Testis (tissue), 3 donors: ENCODE measurements around the gene PPT2. TPM values are rescaled to one million over a fixed set of nuclear protein-coding genes. Genes with fewer than 3 reads are reported as not detected.
A peak's percentile ranks its signal among the peaks of the same experiment; 100 is the strongest.
"Not testable (repeated sequence)": the region's sequence is repeated elsewhere in the genome, so short reads cannot be mapped to it uniquely, and the experiment has no call there.

Experiments used
- DNase-seq: peaks from one replicate; pipeline ENCODE4 v3.0.0-alpha.2; 2019
- H3K27ac ChIP-seq, 2 donors: fragments of 200-600 bp; sonication (generic); one replicate each; pipeline ENCODE4 v1.5.1; 2019
- H3K27me3 ChIP-seq: fragments of 200-600 bp; sonication (generic); one replicate; pipeline ENCODE4 v1.5.1; 2019
- H3K36me3 ChIP-seq: fragments of 200-600 bp; sonication (generic); one replicate; pipeline ENCODE4 v1.5.1; 2017; ENCODE audit warnings: low read depth; ENCODE audit errors: missing control alignments
- H3K4me1 ChIP-seq: fragments of 200-600 bp; sonication (generic); one replicate; pipeline ENCODE4 v1.5.1; 2019
- H3K4me3 ChIP-seq, 2 donors: fragments of 200-600 bp; sonication (generic); one replicate each; pipeline ENCODE4 v1.5.1; 2017 to 2019
- H3K9me3 ChIP-seq: fragments of 200-600 bp; sonication (generic); one replicate; pipeline ENCODE4 v1.5.1; 2017
- POLR2A ChIP-seq: fragments of 450-650 bp; IDR thresholded peaks from one replicate; pipeline ENCODE4 v1.6.1; 2017; ENCODE audit warnings: antibody characterized with exemption, mild to moderate bottlenecking, moderate library complexity
- WGBS, 2 donors: methylation state at CpG; one replicate each; pipeline ENCODE4 v1.1.5; 2018; 5-methylcytosine and 5-hydroxymethylcytosine counted together
- intact Hi-C: fragments of 100-400 bp; cut with DNase I; formaldehyde crosslinking; loops from one replicate; pipeline ENCODE4 v1.15.1; 2023; ENCODE audit warnings: low total_unique reads
- polyA plus RNA-seq: library from polyadenylated mRNA; stranded (reverse); fragments of 350-450 nt; fragmentation: Illumina TruSeq; extraction: RNeasy Lipid Tissue Mini Kit (QIAGEN cat#74804); gene quantifications from one replicate; pipeline ENCODE4 v1.2.3, GENCODE V29; 2014; ENCODE audit warnings: low read depth, low replicate concordance; ENCODE audit not compliant: insufficient read depth
- total RNA-seq, 2 donors: library from RNA; depleted of rRNA; stranded (reverse); fragments of >200 nt; gene quantifications; one replicate each; pipeline ENCODE4 v1.2.3, GENCODE V29; 2016
- TF ChIP-seq, protein P1 (sequence below), 3 experiments: fragments of 450-650 bp in 2 of 3; fragments of 200-600 bp in 1 of 3; sonication (generic) in 1 of 3; IDR thresholded peaks; one replicate each; pipeline ENCODE4 v1.5.1; 2016 to 2019; ENCODE audit warnings: antibody characterized with exemption in 3 of 3, mild to moderate bottlenecking in 2 of 3, moderate library complexity in 1 of 3

The PPT2 gene
- total and polyA plus RNA-seq, 3 donors from 2014 or later: 18.9 to 92.8 (median 33.9) TPM

- DNase-seq: no peak
- Histone ChIP-seq H3K4me3 (no peak overlapping the region), H3K4me1 (peaks cover 22% of the 10 kb centered on the region), H3K9me3 (no peaks in the 10 kb centered on the region), H3K36me3 (no peaks in the 10 kb centered on the region), H3K27me3 (no peaks in the 10 kb centered on the region), H3K27ac (no peak overlapping the region)
- WGBS, 2 donors: 79 to 86% methylated on average over 1 to 10 of the region's 10 CpGs
- intact Hi-C loops: no loop called here
- TF ChIP-seq POLR2A: no peak
- TF ChIP-seq, protein P1, sequence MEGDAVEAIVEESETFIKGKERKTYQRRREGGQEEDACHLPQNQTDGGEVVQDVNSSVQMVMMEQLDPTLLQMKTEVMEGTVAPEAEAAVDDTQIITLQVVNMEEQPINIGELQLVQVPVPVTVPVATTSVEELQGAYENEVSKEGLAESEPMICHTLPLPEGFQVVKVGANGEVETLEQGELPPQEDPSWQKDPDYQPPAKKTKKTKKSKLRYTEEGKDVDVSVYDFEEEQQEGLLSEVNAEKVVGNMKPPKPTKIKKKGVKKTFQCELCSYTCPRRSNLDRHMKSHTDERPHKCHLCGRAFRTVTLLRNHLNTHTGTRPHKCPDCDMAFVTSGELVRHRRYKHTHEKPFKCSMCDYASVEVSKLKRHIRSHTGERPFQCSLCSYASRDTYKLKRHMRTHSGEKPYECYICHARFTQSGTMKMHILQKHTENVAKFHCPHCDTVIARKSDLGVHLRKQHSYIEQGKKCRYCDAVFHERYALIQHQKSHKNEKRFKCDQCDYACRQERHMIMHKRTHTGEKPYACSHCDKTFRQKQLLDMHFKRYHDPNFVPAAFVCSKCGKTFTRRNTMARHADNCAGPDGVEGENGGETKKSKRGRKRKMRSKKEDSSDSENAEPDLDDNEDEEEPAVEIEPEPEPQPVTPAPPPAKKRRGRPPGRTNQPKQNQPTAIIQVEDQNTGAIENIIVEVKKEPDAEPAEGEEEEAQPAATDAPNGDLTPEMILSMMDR (IDR thresholded peaks at IDR 0.05): no peak
Measured at GRCh38 chr6:32182555-32182981, 28.6 kb downstream of the PPT2 start.

DNA sequence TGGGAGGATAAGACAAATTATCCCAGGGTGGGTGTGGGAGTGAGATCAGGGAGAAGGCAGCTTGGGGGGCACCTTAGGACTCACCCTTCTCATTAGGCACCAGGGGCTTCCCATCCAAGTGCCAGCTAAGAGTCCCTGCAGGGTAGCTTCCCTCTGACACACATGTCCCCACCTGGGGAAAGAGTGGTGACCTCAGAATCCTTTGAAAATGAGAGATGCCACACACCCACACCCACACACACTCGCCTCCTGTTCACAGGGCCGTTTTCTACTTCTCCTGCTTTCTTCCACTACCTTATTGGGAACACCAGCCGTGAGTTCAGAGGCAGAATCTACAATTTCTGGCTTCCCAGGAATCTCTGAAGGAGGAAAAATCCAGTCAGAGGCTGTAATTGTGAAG is 29.1 kb downstream of the PPT2 start:
- Histone ChIP-seq H3K27ac (no peak overlapping the region), H3K9me3 (no peaks in the 10 kb centered on the region), H3K27me3 (no peaks in the 10 kb centered on the region), H3K36me3 (no peaks in the 10 kb centered on the region), H3K4me3 (no peak overlapping the region), H3K4me1 (peaks cover 22% of the 10 kb centered on the region)
- intact Hi-C loops: no loop called here
- no peak for TF ChIP-seq POLR2A
- TF ChIP-seq, protein P1 (IDR thresholded peaks at IDR 0.05): no peak
- 81 to 88% methylated on average over 3 of the region's 3 CpGs for WGBS, 2 donors
- DNase-seq: no peak

GRCh38 chr6:32183483-32184083 is 29.6 kb downstream of the PPT2 start:
- no peaks in the 10 kb centered on the region for H3K36me3 ChIP-seq
- H3K4me1 ChIP-seq: peaks cover 26% of the 10 kb centered on the region
- TF ChIP-seq, protein P1 (IDR thresholded peaks at IDR 0.05): no peak
- no peak for TF ChIP-seq POLR2A
- 80 to 84% methylated on average over 12 to 15 of the region's 15 CpGs for WGBS, 2 donors
- H3K9me3 ChIP-seq: no peaks in the 10 kb centered on the region
- peak overlapping the region in 1 of 2 donors; percentile 84 for H3K27ac ChIP-seq
- DNase-seq: no peak
- no peaks in the 10 kb centered on the region for H3K27me3 ChIP-seq
- no peak overlapping the region for H3K4me3 ChIP-seq
- intact Hi-C loops: no loop called here

DNA sequence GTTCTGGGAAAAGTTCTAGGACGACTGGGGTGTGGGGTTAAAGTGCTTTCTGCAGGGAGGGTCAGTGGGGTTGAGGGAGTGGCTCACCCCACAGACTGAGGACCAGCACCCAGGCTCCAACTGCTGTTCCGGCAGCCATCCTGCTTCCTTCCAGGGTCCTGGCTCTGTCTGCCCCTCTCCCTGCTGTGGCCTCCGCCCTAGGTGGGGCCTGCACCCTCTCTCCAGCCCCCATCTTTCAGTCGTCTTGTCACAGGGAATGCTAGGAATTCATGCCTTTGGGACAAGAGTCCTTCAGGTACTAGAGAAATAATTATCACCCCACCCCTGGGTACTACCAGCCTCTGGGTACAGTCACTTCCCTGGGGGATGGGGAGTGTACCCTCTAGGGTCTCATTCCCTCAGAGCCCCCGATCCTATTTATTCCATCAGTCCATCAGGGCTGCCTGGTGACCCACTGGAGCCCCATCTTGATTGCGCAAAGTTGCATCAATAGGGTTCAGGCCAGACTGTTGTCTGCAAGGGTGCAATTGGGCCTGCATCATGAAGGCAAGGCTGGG is 30.2 kb downstream of the PPT2 start, which contains the start of gene AGER:
AGER (minus strand) TSS at position 170 of the 557 bp plus-strand sequence; CDS start at position 139, 31 bp downstream.
- Histone ChIP-seq H3K27ac (peak within 1 kb of the TSS in 1 of 2 donors; percentile 84), H3K9me3 (no peaks in the 10 kb centered on the region), H3K4me1 (peaks cover 26% of the 10 kb centered on the region), H3K4me3 (no peak within 1 kb of the TSS), H3K27me3 (no peaks in the 10 kb centered on the region), H3K36me3 (no peaks in the 10 kb centered on the region)
- TF ChIP-seq, protein P1 (IDR thresholded peaks at IDR 0.05): no peak
- TF ChIP-seq POLR2A: no peak
- intact Hi-C loops: no loop called here
- DNase-seq: no peak
- WGBS, 2 donors: 74 to 78% methylated on average over 5 to 6 of the region's 6 CpGs

- H3K27me3 ChIP-seq, H3K4me3 ChIP-seq, H3K36me3 ChIP-seq, H3K9me3 ChIP-seq, intact Hi-C loops: not testable (repeated sequence)
- DNase-seq: peak; percentile 92
- WGBS, 2 donors: 33 to 39% methylated on average over 11 of the region's 11 CpGs
- peak overlapping the region; percentile 76 to 84 for H3K27ac ChIP-seq
- peaks cover 25% of the 10 kb centered on the region for H3K4me1 ChIP-seq
Measured at GRCh38 chr6:32185681-32186131, 31.8 kb downstream of the PPT2 start.

DNA sequence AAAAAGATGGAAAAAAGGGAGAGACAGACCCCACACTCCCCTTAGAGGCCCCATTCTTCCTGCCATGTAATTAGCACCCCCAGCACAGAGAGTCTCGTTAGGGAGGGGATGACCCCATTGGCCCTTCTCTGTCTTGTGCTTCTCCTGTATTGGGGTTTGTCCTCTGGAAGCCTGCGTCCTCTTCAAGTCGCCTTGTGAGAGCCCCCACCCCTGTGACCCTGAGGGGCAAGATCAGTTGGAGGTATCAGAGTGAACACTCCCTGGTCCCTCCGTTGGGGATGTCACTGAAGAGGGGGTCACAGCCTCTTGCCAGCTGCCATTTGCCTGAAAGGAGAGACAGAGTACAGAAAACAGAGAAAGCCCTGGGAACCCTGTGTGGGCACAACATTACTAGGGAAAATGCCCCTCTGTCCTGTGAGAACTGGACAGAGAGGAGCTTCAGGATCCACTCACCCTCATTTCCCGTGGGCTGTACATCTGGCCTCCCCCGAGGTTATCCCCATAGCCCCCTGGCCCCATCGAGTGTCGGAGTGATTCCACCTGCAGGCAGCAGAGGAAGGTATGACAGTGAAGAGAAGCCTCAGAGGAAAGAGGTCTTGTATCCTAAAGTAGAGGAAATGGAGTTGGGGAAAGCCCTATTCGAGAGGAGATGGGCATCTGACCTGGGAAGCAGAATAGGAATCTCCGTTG is 32.4 kb downstream of the PPT2 start:
- peaks cover 31% of the 10 kb centered on the region for H3K4me1 ChIP-seq
- H3K27ac ChIP-seq: peak overlapping the region; percentile 76 to 84
- H3K4me3 ChIP-seq, H3K27me3 ChIP-seq, intact Hi-C loops, DNase-seq, H3K36me3 ChIP-seq, H3K9me3 ChIP-seq: not testable (repeated sequence)
- WGBS, 2 donors: 56 to 63% methylated on average over 10 of the region's 10 CpGs
